PC-9 (cell line): ENCODE measurements around the gene TMPRSS9. TPM values are rescaled to one million over a fixed set of nuclear protein-coding genes. Genes with fewer than 3 reads are reported as not detected.
A peak's percentile ranks its signal among the peaks of the same experiment; 100 is the strongest.

Experiments
- Bru-seq: library from RNA; stranded (reverse); fragments of 400-500 nt; gene quantifications from one replicate; lab custom pipeline; 2021; lab: Mats Ljungman, UMichigan
- BruChase-seq, 2 experiments: library from RNA; stranded (reverse); fragments of 400-500 nt; gene quantifications; one replicate each; lab custom pipeline; 2021; lab: Mats Ljungman, UMichigan
- BruUV-seq: library from RNA; stranded (reverse); fragments of 400-500 nt; replicated peaks from 2 replicates; lab custom pipeline; 2021; lab: Mats Ljungman, UMichigan
- CTCF ChIA-PET: fragments of 300-600 bp; sonication (Branson Sonifier 250); formaldehyde crosslinking; loops from one replicate; lab custom pipeline; 2022; ENCODE audit warnings: antibody characterized with exemption; lab: Charles Lee
- POLR2A ChIA-PET: fragments of 300-600 bp; sonication (Branson Sonifier 250); formaldehyde crosslinking; loops from one replicate; lab custom pipeline; 2022; ENCODE audit warnings: antibody characterized with exemption; ENCODE audit not compliant: unreplicated experiment; lab: Charles Lee
- DNase-seq, 2 experiments: peaks; one replicate each; pipeline versions ENCODE4 v3.0.0 to v3.0.0-alpha.2; 2015 to 2022; ENCODE audit warnings: mixed read lengths in 1 of 2
- H2AFZ ChIP-seq: fragments of 200-600 bp; sonication (generic); 2 replicates; pipeline ENCODE4 v1.8.1; 2017; ENCODE audit warnings: antibody characterized with exemption
- H3F3A ChIP-seq: fragments of 200-600 bp; sonication (generic); 2 replicates; pipeline ENCODE4 v1.8.1; 2017; ENCODE audit warnings: antibody characterized with exemption, mild to moderate bottlenecking, low read depth; ENCODE audit not compliant: insufficient read depth
- H3K27ac ChIP-seq: fragments of 200-600 bp; sonication (generic); 2 replicates; pipeline ENCODE4 v1.6.1; 2016; ENCODE audit warnings: mixed run types
- H3K27me3 ChIP-seq: fragments of 200-600 bp; sonication (generic); 2 replicates; pipeline ENCODE4 v1.6.1; 2016; ENCODE audit warnings: low read depth, mixed run types; ENCODE audit not compliant: insufficient read depth
- H3K36me3 ChIP-seq: fragments of 200-600 bp; sonication (generic); 2 replicates; pipeline ENCODE4 v1.6.1; 2016; ENCODE audit warnings: low read depth, mixed run types
- H3K4me1 ChIP-seq: fragments of 200-600 bp; sonication (generic); replicated peaks from 2 replicates; pipeline ENCODE4 v1.6.1; 2016; ENCODE audit warnings: mixed run types; ENCODE audit not compliant: insufficient read depth
- H3K4me2 ChIP-seq: fragments of 200-600 bp; sonication (generic); 2 replicates; pipeline ENCODE4 v1.6.1; 2017; ENCODE audit warnings: mixed run types
- H3K4me3 ChIP-seq: fragments of 200-600 bp; sonication (generic); 2 replicates; pipeline ENCODE4 v1.6.1; 2016; ENCODE audit warnings: mixed run types
- H3K79me2 ChIP-seq: fragments of 200-600 bp; sonication (generic); 2 replicates; pipeline ENCODE4 v1.6.1; 2017; ENCODE audit warnings: low read depth, mixed run types
- H3K9me2 ChIP-seq: fragments of 200-600 bp; sonication (generic); 2 replicates; pipeline ENCODE4 v1.8.1; 2017; ENCODE audit warnings: mild to moderate bottlenecking; ENCODE audit not compliant: insufficient read depth
- H3K9me3 ChIP-seq: fragments of 200-600 bp; sonication (generic); 2 replicates; pipeline ENCODE4 v1.8.1; 2016; ENCODE audit warnings: low read depth; ENCODE audit not compliant: insufficient read depth
- H4K20me1 ChIP-seq: fragments of 200-600 bp; sonication (generic); 2 replicates; pipeline ENCODE4 v1.8.1; 2017; ENCODE audit not compliant: insufficient read depth
- CTCF ChIP-seq: fragments of 200-600 bp; sonication (generic); conservative IDR thresholded peaks from 2 replicates; pipeline ENCODE4 v1.6.1; 2017; ENCODE audit warnings: mixed run types, antibody characterized with exemption, mild to moderate bottlenecking, moderate library complexity
- EZH2 ChIP-seq: fragments of 200-600 bp; sonication (generic); IDR thresholded peaks from 2 replicates; pipeline ENCODE4 v1.8.0; 2017; ENCODE audit warnings: antibody characterized with exemption, low read depth
- intact Hi-C: fragments of 100-400 bp; cut with micrococcal nuclease; formaldehyde crosslinking; loops from one replicate; pipeline ENCODE4 v1.10.0; 2022; ENCODE audit not compliant: unreplicated experiment
- long read RNA-seq: library from polyadenylated mRNA; stranded (forward); transcript quantifications from one replicate; pipeline ENCODE4 v2.0.0, GENCODE V29; 2022
- total RNA-seq: library from RNA; stranded (reverse); gene quantifications from 2 replicates; pipeline ENCODE4 v1.2.3, GENCODE V29; 2021

The TMPRSS9 gene
- 0.10 and 0.20 TPM in 2 replicates for total RNA-seq
- Bru-seq, nascent RNA = percentile 3 among the genes with signal in this experiment
- BruChase-seq, experiment 1, labeled RNA remaining after a 2-hour chase = percentile 8 among the genes with signal in this experiment
- percentile 14 among the genes with signal in this experiment for BruChase-seq, experiment 2, labeled RNA remaining after a 6-hour chase
- long read RNA-seq, partial matches to known transcripts = 0 of 15 reads
- long read RNA-seq, other reads (novel, unspliced or antisense) = 15 of 15 reads

- no peaks in the 10 kb centered on the region for H3K4me1 ChIP-seq
- H3K9me2 ChIP-seq = no peaks in the 10 kb centered on the region
- H3K27ac ChIP-seq = no peak within 1 kb of the TSS
- H3K27me3 ChIP-seq = peaks cover 16% of the 10 kb centered on the region; the same call in 1 of the 2 replicates
- no peak within 1 kb of the TSS for H3K4me2 ChIP-seq
- intact Hi-C loops = no loop called here
- no peak within 1 kb of the TSS for H3K4me3 ChIP-seq
- POLR2A ChIA-PET = no interaction called here
- TF ChIP-seq EZH2 (no peak), CTCF (no peak)
- no peaks in the 10 kb centered on the region for H3F3A ChIP-seq
- no peaks in the 10 kb centered on the region for H4K20me1 ChIP-seq
- H2AFZ ChIP-seq = no peak within 1 kb of the TSS
- H3K36me3 ChIP-seq = no peaks in the 10 kb centered on the region
- BruUV-seq = no TSS peak
- CTCF ChIA-PET = no interaction called here
- no peaks in the 10 kb centered on the region for H3K9me3 ChIP-seq
- no peak for DNase-seq
- no peaks in the 10 kb centered on the region for H3K79me2 ChIP-seq
Measured at GRCh38 chr19:2359992-2360685, at the start of gene TMPRSS9. TSS of gene TMPRSS9 (plus strand) at chr19:2360265. CDS start at chr19:2389786, 29,521 bp downstream.

- POLR2A ChIA-PET = no interaction called here
- H4K20me1 ChIP-seq = no peaks in the 10 kb centered on the region
- BruUV-seq = no TSS peak
Measured at GRCh38 chr19:2311093-2311492, 49.0 kb upstream of the TMPRSS9 start.

More at GRCh38 chr19:2311093-2311492, 49.0 kb upstream of the TMPRSS9 start:
- Histone ChIP-seq H3K79me2 (no peaks in the 10 kb centered on the region), H3K9me2 (no peaks in the 10 kb centered on the region), H3K9me3 (no peaks in the 10 kb centered on the region), H3F3A (no peaks in the 10 kb centered on the region), H3K4me1 (no peaks in the 10 kb centered on the region), H3K36me3 (no peaks in the 10 kb centered on the region), H3K27me3 (0 out of 2 replicates have a peak, but pooled peaks cover 3% of the 10 kb centered on the region), H2AFZ (no peak overlapping the region), H3K27ac (no peak overlapping the region), H3K4me2 (no peak overlapping the region), H3K4me3 (no peak overlapping the region)
- no peak for DNase-seq
- CTCF ChIA-PET = no interaction called here
- TF ChIP-seq EZH2 = no peak
- no peak for TF ChIP-seq CTCF
- intact Hi-C loops = no loop called here
